ENCODE measurements around the gene PTCD3.

Gene PTCD3

DNA sequence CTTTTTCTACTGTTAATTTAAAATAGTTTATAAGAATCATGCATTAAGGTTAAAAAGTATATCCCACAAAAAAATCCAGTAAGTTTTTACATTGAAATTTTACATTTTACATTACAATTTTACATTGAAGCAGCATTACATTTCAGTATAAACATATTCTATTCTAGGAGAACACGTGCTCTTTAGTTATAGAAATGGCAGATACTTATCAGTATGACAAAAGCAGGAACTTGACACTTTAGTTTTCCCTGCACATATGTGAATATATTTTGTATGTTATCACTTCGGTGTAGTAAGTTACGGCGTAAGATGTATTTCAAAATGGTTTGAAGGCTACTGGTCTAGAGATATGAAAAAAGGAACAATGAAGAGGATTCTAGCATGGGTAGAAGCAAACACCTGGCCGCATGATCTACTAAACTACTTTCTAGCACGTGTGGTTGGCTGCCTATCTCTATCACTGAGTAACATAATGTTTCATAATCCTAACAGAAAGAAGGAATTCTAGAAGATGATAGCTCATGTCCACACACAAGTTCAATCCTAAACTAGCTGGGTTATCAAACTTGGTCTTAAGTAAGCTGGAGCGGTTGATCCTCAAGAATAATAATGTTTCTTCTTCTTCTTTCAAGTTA is 83.9 kb downstream of the PTCD3 start:
- DNase-seq (ENCODE audit: low spot score) = no peak
- ChIA-PET POLR2A (ENCODE audit: low non-redundant PET) (no interaction called here), CTCF (no interaction called here)
- no peak overlapping the region for H3K27ac ChIP-seq
- TF ChIP-seq, protein P1, sequence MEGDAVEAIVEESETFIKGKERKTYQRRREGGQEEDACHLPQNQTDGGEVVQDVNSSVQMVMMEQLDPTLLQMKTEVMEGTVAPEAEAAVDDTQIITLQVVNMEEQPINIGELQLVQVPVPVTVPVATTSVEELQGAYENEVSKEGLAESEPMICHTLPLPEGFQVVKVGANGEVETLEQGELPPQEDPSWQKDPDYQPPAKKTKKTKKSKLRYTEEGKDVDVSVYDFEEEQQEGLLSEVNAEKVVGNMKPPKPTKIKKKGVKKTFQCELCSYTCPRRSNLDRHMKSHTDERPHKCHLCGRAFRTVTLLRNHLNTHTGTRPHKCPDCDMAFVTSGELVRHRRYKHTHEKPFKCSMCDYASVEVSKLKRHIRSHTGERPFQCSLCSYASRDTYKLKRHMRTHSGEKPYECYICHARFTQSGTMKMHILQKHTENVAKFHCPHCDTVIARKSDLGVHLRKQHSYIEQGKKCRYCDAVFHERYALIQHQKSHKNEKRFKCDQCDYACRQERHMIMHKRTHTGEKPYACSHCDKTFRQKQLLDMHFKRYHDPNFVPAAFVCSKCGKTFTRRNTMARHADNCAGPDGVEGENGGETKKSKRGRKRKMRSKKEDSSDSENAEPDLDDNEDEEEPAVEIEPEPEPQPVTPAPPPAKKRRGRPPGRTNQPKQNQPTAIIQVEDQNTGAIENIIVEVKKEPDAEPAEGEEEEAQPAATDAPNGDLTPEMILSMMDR (conservative IDR thresholded peaks at IDR 0.05; ENCODE audit: low read depth) = no peak

All from RWPE1 (cell line).